IMR-90 (cell line): ENCODE measurements around the gene KRTAP9-1. TPM values are rescaled to one million over a fixed set of nuclear protein-coding genes. Genes with fewer than 3 reads are reported as not detected.

ENCODE experiments used
- ATAC-seq: fragments of 200-7000 bp; cut with Tn5 transposase; 2 replicates; pipeline ENCODE4 v1.9.1; 2020; ENCODE audit warnings: low read depth, mild to moderate bottlenecking, moderate library complexity
- BruUV-seq: library from RNA; stranded (reverse); fragments of 400-500 nt; replicated peaks from 2 replicates; lab custom pipeline; 2021; lab: Mats Ljungman, UMichigan
- CTCF ChIA-PET: fragments of 300-600 bp; formaldehyde crosslinking; extraction: SDS; loops from one replicate; lab custom pipeline; 2021; ENCODE audit warnings: antibody characterized with exemption; lab: Yijun Ruan, JAX
- POLR2A ChIA-PET: fragments of 300-600 bp; sonication (Branson Sonifier 250); formaldehyde crosslinking; loops from one replicate; lab custom pipeline; 2022; ENCODE audit warnings: antibody characterized with exemption; ENCODE audit not compliant: unreplicated experiment; lab: Charles Lee
- DNase-seq: peaks from one replicate; pipeline ENCODE4 v3.0.0; 2013
- H2AFZ ChIP-seq: replicated peaks from 2 replicates; pipeline ENCODE3; 2013; ENCODE audit warnings: low read length, mild to moderate bottlenecking; ENCODE audit not compliant: poor library complexity
- H2AK5ac ChIP-seq: 2 replicates; pipeline ENCODE4 v1.6.1; 2013; ENCODE audit warnings: low read depth, low read length, inconsistent platforms
- H2AK9ac ChIP-seq: replicated peaks from 2 replicates; pipeline ENCODE3; 2013; ENCODE audit warnings: mild to moderate bottlenecking, low read depth, low read length, moderate library complexity; ENCODE audit not compliant: poor library complexity
- H2BK120ac ChIP-seq: 2 replicates; pipeline ENCODE4 v1.6.1; 2013; ENCODE audit warnings: low read depth, low read length, inconsistent platforms
- H2BK15ac ChIP-seq: 3 replicates; pipeline ENCODE4 v1.6.1; 2013; ENCODE audit warnings: low read depth, low read length, inconsistent platforms
- H2BK20ac ChIP-seq: 2 replicates; pipeline ENCODE4 v1.6.1; 2013; ENCODE audit warnings: low read depth, mild to moderate bottlenecking, inconsistent platforms, low read length, moderate library complexity
- H2BK5ac ChIP-seq: 2 replicates; pipeline ENCODE4 v1.6.1; 2013; ENCODE audit warnings: mild to moderate bottlenecking, low read depth, low read length, inconsistent platforms; ENCODE audit not compliant: poor library complexity, severe bottlenecking
- H3K14ac ChIP-seq: replicated peaks from 2 replicates; pipeline ENCODE4 v1.6.1; 2013; ENCODE audit warnings: low read depth, low read length, inconsistent platforms
- H3K18ac ChIP-seq: 2 replicates; pipeline ENCODE4 v1.6.1; 2013; ENCODE audit warnings: low read depth, low read length, control low read depth
- H3K23ac ChIP-seq: 2 replicates; pipeline ENCODE4 v1.6.1; 2013; ENCODE audit warnings: low read depth, low read length, inconsistent platforms
- H3K27ac ChIP-seq: 2 replicates; pipeline ENCODE4 v1.5.1; 2013; ENCODE audit warnings: mild to moderate bottlenecking, control low read depth, low read length; ENCODE audit not compliant: insufficient read depth
- H3K27me3 ChIP-seq: 2 replicates; pipeline ENCODE4 v1.6.1; 2013; ENCODE audit warnings: low read length; ENCODE audit not compliant: control insufficient read depth, insufficient read depth
- H3K36me3 ChIP-seq: 2 replicates; pipeline ENCODE4 v1.6.1; 2013; ENCODE audit warnings: low read length, mixed read lengths; ENCODE audit not compliant: control insufficient read depth, insufficient read depth
- H3K4ac ChIP-seq: 2 replicates; pipeline ENCODE4 v1.6.1; 2013; ENCODE audit warnings: low read depth, low read length, inconsistent platforms
- H3K4me1 ChIP-seq: 2 replicates; pipeline ENCODE4 v1.6.1; 2013; ENCODE audit warnings: low read length, mixed read lengths; ENCODE audit not compliant: control insufficient read depth, insufficient read depth
- H3K4me2 ChIP-seq: 2 replicates; pipeline ENCODE4 v1.6.1; 2013; ENCODE audit warnings: low read depth, mild to moderate bottlenecking, control low read depth, low read length, moderate library complexity
- H3K4me3 ChIP-seq: 2 replicates; pipeline ENCODE4 v1.5.1; 2013; ENCODE audit warnings: low read depth, mild to moderate bottlenecking, control low read depth, low read length, moderate library complexity; ENCODE audit not compliant: insufficient read depth
- H3K56ac ChIP-seq: 2 replicates; pipeline ENCODE4 v1.6.1; 2013; ENCODE audit warnings: low read length, inconsistent platforms; ENCODE audit not compliant: insufficient read depth; ENCODE audit errors: extremely low read depth
- H3K79me1 ChIP-seq, 2 experiments: 2 replicates each; pipeline ENCODE4 v1.6.1; 2013; ENCODE audit warnings: low read length in 2 of 2, inconsistent platforms in 1 of 2, low read depth in 1 of 2
- H3K9ac ChIP-seq: 2 replicates; pipeline ENCODE4 v1.6.1; 2013; ENCODE audit warnings: low read depth, low read length, control low read depth
- H3K9me1 ChIP-seq: 2 replicates; pipeline ENCODE4 v1.6.1; 2013; ENCODE audit warnings: low read length, inconsistent platforms; ENCODE audit not compliant: insufficient read depth
- H3K9me3 ChIP-seq: 2 replicates; pipeline ENCODE4 v1.6.1; 2013; ENCODE audit warnings: low read length; ENCODE audit not compliant: control insufficient read depth, insufficient read depth
- H4K20me1 ChIP-seq: 2 replicates; pipeline ENCODE4 v1.6.1; 2013; ENCODE audit warnings: low read length, inconsistent platforms; ENCODE audit not compliant: insufficient read depth
- H4K5ac ChIP-seq: 2 replicates; pipeline ENCODE4 v1.6.1; 2013; ENCODE audit warnings: mild to moderate bottlenecking, low read depth, low read length, control low read depth
- H4K8ac ChIP-seq, 2 experiments: 2 replicates each; pipeline ENCODE4 v1.6.1; 2013; ENCODE audit warnings: low read depth in 2 of 2, low read length in 2 of 2, control low read depth in 1 of 2, inconsistent platforms in 1 of 2
- H4K91ac ChIP-seq: 2 replicates; pipeline ENCODE4 v1.6.1; 2013; ENCODE audit warnings: low read depth, low read length, inconsistent platforms; ENCODE audit not compliant: insufficient read depth
- MXI1 ChIP-seq: IDR thresholded peaks from 2 replicates; pipeline ENCODE4 v1.6.1; 2012; ENCODE audit warnings: low read depth, mild to moderate bottlenecking, low read length, moderate library complexity, borderline replicate concordance
- WGBS, 2 experiments: methylation state at CpG; one replicate each; pipeline versions ENCODE4 v1.1.5 to v1.1.7; 2013; ENCODE audit warnings: missing lambda C conversion rate in 2 of 2; ENCODE audit not compliant: insufficient read length in 1 of 2; ENCODE audit errors: extremely low coverage in 2 of 2; 5-methylcytosine and 5-hydroxymethylcytosine counted together
- dilution Hi-C: fragments of 300-500 bp; cut with HindIII; formaldehyde crosslinking; loops from one replicate; pipeline ENCODE4 v1.14.3; 2018; ENCODE audit warnings: low sequenced_read_pairs; ENCODE audit not compliant: unreplicated experiment
- in situ Hi-C: fragments of 300-500 bp; cut with MboI; formaldehyde crosslinking; loops from 3 replicates; pipeline ENCODE4 v1.14.3; 2019; ENCODE audit warnings: low sequenced_read_pairs, inconsistent platforms, mixed read lengths
- intact Hi-C: fragments of 100-400 bp; cut with micrococcal nuclease; formaldehyde crosslinking; loops from 2 replicates; pipeline ENCODE4 v1.10.0; 2022
- polyA plus RNA-seq, 3 experiments: library from polyadenylated mRNA; depleted of rRNA; stranded (reverse); fragments of >200 nt; gene quantifications; 2 replicates each; pipeline ENCODE4 v1.2.3, GENCODE V29; 2012; ENCODE audit warnings: low replicate concordance in 1 of 3
- total RNA-seq: library from RNA; depleted of rRNA; stranded (reverse); fragments of >200 nt; gene quantifications from 2 replicates; pipeline ENCODE4 v1.2.3, GENCODE V29; 2012

The KRTAP9-1 gene
- total and polyA plus RNA-seq, 2 of the 4 experiments (the other 2 are of a cell fraction), result not detected

GRCh38 chr17:41145261-41145660, 44.4 kb upstream of the KRTAP9-1 start:
- CTCF ChIA-PET, result no interaction called here

More at GRCh38 chr17:41145261-41145660, 44.4 kb upstream of the KRTAP9-1 start:
- Histone ChIP-seq H3K18ac (no peak overlapping the region), H4K91ac (no peak overlapping the region), H4K5ac (no peak overlapping the region), H4K8ac (no peak overlapping the region), H3K4me1 (no peaks in the 10 kb centered on the region; the same call in 1 of the 2 replicates), H3K23ac (no peak overlapping the region), H2BK120ac (no peak overlapping the region), H2BK20ac (no peak overlapping the region), H3K79me1 (no peaks in the 10 kb centered on the region), H2AK5ac (no peak overlapping the region), H3K9me3 (peaks cover 4% of the 10 kb centered on the region), H3K36me3 (no peaks in the 10 kb centered on the region), H3K9me1 (no peaks in the 10 kb centered on the region), H3K14ac (no peak overlapping the region), H2AFZ (no peak overlapping the region), H3K4ac (no peak overlapping the region), H4K20me1 (no peaks in the 10 kb centered on the region), H3K27me3 (no peaks in the 10 kb centered on the region), H3K4me3 (no peak overlapping the region), H3K4me2 (no peak overlapping the region), H3K27ac (no peak overlapping the region), H2BK5ac (no peak overlapping the region), H2AK9ac (no peak overlapping the region), H2BK15ac (no peak overlapping the region), H3K56ac (no peak overlapping the region), H3K9ac (no peak overlapping the region)
- WGBS, 2 experiments, result no CpG with 5 or more reads among the region's 2 CpGs
- DNase-seq (no peak), ATAC-seq (no peak)
- in situ Hi-C loops, result no loop called here
- TF ChIP-seq MXI1, result no peak
- dilution Hi-C loops, result no loop called here
- intact Hi-C loops, result no loop called here
- no TSS peak for BruUV-seq
- POLR2A ChIA-PET, result no interaction called here
